GM21515 (cell line): ENCODE results near the gene ZNF497.
A peak's percentile ranks its signal among the peaks of the same experiment; 100 is the strongest.
"Not testable (repeated sequence)": the region's sequence is repeated elsewhere in the genome, so short reads cannot be mapped to it uniquely, and the experiment has no call there.

ENCODE experiments used
- ATAC-seq: cut with Tn5 transposase; IDR thresholded peaks from one replicate; pipeline ENCODE4 v1.9.1; 2021; ENCODE audit not compliant: unreplicated experiment

The ZNF497 gene

GRCh38 chr19:58362272-58362994 is at the start of gene ZNF497:
Gene ZNF497 (minus strand): TSS chr19:58362751. CDS start chr19:58357635, 5,116 bp downstream.
- peak; percentile 86 for ATAC-seq

- ATAC-seq, result peak; percentile 19
These were observed 46.6 kb upstream of the ZNF497 start for GRCh38 chr19:58409010-58409790.

DNA sequence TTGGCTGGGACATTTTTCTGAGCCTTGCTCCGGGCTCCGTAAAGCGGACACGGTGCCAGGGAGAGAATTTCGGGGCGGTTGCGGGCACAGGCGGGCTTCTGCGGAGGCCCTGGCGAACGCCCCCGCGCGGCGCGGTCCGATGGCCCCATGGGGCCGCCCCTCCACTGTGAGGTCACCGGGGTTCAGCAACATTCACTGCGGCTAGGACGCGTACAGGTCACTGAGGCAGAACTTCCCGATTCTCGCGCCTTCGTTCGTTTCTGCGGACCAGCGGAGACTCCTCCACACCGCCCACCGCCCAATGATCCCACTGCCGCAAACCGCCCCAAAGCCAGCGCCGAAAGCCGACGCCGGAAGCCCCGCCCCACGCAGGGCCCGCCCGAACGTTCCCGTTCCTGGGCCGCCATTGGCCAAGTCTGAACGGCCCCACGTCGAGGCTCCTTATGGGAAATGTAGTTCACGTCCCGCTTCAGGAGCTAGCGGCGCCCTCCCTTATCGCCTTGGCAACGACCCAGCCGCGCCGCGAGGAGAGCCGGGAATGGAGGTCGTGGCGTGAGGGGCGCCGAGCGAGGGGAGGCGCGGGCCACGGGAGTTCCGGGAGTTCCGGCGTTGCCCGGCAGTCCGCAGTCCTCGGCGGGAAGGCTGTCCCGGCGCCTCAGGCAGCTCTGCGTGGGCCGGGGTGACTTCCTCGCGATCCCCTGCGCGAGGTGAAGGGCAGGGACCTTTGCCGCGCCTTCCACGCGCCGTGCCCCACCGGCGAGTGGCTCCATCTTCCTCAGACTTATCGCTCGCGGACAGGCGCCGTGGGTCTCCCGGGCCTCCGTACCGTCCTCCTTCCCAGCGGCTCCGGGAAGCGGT is 45.8 kb upstream of the ZNF497 start, which contains the start of gene ZNF584:
Gene ZNF584, plus strand, starts transcription at position 498 of the 858 bp plus-strand sequence. CDS start 499 bp downstream, outside the sequence.
- peak; percentile 86 for ATAC-seq

- peak; percentile 11 for ATAC-seq
These were observed 45.2 kb upstream of the ZNF497 start for GRCh38 chr19:58407658-58408151.

DNA sequence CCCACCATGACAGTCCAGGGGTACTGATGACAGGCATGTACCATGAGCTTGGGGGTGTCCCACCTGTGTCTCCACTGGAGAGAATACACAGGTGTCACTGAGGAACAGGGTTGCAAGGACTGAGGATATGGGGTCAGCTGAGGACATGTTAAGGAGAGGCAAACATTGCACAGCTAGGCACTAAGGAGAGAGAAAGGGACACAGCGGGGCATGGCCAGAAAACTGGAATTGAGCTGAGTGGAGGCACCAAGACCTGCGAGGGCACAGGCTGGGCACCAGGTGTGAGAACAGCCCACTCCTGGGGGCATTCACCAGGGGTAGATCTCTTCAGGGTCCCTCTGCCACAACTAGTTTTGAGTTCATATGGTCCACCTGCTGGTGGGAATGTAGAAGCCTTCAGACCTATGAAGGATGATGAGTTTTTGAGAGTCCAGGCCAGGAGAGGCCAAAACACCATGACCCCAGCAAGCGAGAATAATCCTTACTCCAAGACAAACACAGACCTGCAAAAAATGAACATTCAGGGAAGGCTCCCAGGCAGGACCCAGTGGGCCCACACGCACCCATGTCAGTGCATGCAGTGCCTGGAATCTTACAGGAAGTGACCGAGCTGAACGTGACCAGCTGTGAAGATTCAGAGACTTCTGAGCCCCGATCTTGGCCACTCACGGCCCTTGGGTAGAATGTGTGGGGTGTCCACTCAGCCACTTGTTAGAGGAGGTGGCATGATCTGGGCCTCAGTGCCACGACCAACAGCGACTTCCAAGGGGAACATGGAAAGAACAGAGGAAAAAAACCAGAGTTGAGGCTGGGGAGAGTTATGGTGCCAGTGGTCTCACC is 44.5 kb upstream of the ZNF497 start:
- ATAC-seq, result no peak

DNA sequence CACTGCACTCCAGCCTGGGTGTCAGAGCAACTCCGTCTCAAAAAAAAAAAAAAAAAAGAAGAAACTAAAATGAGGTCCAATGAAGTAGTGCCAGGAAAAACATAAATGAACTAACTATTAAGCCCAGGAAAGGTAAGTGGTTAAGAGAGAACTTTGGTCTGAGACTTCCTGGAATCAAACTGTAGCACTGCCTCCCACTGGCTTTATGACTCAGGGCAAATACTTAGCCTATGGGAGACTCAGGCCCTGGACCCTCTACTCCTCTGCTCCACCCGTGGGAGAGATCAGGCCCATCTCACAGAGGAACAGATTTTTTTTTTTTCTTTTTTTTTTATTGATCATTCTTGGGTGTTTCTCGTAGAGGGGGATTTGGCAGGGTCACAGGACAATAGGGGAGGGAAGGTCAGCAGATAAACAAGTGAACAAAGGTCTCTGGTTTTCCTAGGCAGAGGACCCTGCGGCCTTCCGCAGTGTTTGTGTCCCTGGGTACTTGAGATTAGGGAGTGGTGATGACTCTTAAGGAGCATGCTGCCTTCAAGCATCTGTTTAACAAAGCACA is 41.4 kb upstream of the ZNF497 start:
- ATAC-seq, result not testable (repeated sequence)

- ATAC-seq, result no peak
These were observed 39.4 kb upstream of the ZNF497 start for GRCh38 chr19:58401840-58402421.

GRCh38 chr19:58400916-58401839 is 38.6 kb upstream of the ZNF497 start:
- peak; percentile 96 for ATAC-seq

GRCh38 chr19:58400316-58400915 is 37.9 kb upstream of the ZNF497 start:
- ATAC-seq, result no peak

- ATAC-seq, result no peak
These were observed 37.4 kb upstream of the ZNF497 start for GRCh38 chr19:58399903-58400302.

DNA sequence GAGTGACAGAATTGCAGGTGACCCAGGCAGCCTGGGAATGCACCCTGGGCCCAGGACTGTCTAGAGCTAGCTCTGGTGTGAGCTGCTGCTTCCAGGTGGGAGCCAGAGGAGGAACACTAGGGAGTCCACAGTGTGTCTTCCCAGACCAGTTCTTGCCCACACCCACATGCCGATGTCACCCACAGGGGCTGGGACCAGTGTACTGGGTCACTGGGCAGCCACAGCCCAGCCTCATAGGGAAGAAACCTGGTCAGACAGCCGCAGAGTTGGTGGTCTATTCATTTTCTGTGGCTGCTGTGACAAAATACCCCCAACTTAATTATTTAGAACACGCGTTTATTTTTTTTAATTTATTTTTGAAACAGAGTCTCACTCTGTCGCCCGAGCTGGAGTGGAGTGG is 36.0 kb upstream of the ZNF497 start:
- ATAC-seq, result no peak

- ATAC-seq, result no peak
These were observed 35.5 kb upstream of the ZNF497 start for GRCh38 chr19:58398087-58398486.

GRCh38 chr19:58397533-58398037 is 35.0 kb upstream of the ZNF497 start:
- no peak for ATAC-seq

- no peak for ATAC-seq
These were observed 34.4 kb upstream of the ZNF497 start for GRCh38 chr19:58396691-58397532.

- ATAC-seq, result no peak
These were observed 33.6 kb upstream of the ZNF497 start for GRCh38 chr19:58395979-58396627.

GRCh38 chr19:58395220-58395978 is 32.8 kb upstream of the ZNF497 start, which contains the start of gene RNF225:
Gene RNF225 (plus strand): TSS chr19:58395656. CDS start chr19:58396090, 434 bp downstream.
- no peak for ATAC-seq
